GM12873 (cell line): ENCODE measurements around the gene ENO2.

ENCODE experiments used
- TF ChIP-seq, protein P1 (sequence below): IDR thresholded peaks from 2 replicates; pipeline ENCODE4 v1.5.1; 2012; ENCODE audit warnings: low read depth, mild to moderate bottlenecking, moderate library complexity, low read length, control low read depth; ENCODE audit not compliant: insufficient read depth; ENCODE audit errors: missing control alignments

Gene ENO2

GRCh38 chr12:6899837-6900519 lies 14.4 kb upstream of the ENO2 start:
- TF ChIP-seq, protein P1, sequence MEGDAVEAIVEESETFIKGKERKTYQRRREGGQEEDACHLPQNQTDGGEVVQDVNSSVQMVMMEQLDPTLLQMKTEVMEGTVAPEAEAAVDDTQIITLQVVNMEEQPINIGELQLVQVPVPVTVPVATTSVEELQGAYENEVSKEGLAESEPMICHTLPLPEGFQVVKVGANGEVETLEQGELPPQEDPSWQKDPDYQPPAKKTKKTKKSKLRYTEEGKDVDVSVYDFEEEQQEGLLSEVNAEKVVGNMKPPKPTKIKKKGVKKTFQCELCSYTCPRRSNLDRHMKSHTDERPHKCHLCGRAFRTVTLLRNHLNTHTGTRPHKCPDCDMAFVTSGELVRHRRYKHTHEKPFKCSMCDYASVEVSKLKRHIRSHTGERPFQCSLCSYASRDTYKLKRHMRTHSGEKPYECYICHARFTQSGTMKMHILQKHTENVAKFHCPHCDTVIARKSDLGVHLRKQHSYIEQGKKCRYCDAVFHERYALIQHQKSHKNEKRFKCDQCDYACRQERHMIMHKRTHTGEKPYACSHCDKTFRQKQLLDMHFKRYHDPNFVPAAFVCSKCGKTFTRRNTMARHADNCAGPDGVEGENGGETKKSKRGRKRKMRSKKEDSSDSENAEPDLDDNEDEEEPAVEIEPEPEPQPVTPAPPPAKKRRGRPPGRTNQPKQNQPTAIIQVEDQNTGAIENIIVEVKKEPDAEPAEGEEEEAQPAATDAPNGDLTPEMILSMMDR = no peak

GRCh38 chr12:6902448-6902847 lies 11.9 kb upstream of the ENO2 start:
- TF ChIP-seq, protein P1 = no peak

- TF ChIP-seq, protein P1 = no peak
Observed at GRCh38 chr12:6903722-6904121, 10.7 kb upstream of the ENO2 start.

- TF ChIP-seq, protein P1 = no peak
Observed at GRCh38 chr12:6904280-6905276, 9.8 kb upstream of the ENO2 start, which contains the start of gene LRRC23. LRRC23 (plus strand) TSS chr12:6904822; CDS start chr12:6905634, 812 bp downstream.

DNA sequence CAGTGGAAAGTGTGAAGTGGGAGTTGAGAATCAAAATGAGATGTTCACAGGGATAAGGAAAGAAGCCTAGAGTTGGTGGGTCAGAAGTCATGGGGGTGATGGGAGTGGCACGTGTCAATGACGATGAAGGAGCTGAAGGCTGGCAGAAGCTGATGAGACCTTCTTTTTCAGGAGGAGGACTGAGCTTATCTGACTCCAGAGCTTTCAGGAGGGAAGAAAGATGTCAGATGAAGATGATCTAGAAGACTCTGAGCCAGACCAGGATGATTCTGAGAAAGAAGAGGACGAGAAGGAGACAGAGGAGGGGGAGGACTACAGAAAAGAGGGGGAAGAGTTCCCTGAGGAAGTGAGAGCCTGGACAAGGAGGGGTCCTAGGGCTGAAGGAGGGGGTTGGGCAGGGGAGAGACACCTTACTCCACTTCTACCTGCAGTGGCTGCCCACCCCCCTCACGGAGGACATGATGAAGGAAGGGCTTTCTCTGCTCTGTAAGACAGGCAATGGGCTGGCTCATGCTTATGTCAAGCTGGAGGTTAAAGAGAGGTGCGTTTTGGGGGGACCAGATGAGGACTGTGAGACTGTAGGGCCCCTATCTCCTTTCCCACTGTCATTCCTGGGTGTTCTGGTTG lies 8.9 kb upstream of the ENO2 start:
- TF ChIP-seq, protein P1 = no peak

DNA sequence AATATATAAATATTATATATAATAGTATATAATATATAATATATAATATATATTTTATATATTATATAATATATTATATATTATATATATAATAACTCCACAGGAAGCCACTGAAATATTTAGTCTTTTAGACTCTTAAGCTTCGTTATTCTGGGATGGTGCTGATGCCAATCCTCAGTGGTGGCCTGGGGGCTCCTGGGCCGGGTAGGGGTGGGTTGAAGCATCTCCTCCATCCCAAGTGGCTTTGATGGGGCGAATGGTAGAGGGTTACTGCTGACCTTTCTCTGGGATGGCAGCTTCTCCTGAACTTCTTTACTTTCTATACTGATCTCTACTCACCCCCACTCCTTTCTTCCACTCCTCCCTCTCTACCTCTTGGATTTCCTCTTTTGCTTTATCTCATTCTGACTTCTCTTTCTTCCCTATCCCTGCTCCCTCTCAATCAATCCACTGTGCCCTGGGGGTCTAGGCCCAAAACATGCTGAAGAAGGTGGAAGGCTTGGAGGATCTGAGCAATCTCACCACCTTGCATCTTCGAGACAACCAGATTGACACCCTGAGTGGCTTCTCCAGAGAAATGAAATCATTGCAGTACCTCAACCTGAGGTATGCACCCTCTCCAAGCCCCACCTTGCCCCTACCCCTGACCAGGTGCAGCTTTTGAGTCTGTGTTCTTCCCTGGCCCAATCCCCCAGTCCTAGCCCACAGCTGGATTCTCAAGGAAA lies 4.8 kb upstream of the ENO2 start:
- TF ChIP-seq, protein P1 = no peak
